Loucy (cell line): ENCODE measurements around the gene FAM229B.

Experiments used
- H2AFZ ChIP-seq: fragments of 200-600 bp; sonication (generic); 2 replicates; pipeline ENCODE4 v1.6.0; 2016; ENCODE audit warnings: antibody characterized with exemption, mild to moderate bottlenecking, low read length, moderate library complexity
- H3F3A ChIP-seq: fragments of 200-600 bp; 2 replicates; pipeline ENCODE4 v1.6.0; 2016; ENCODE audit warnings: antibody characterized with exemption, low read depth, mild to moderate bottlenecking
- H3K27me3 ChIP-seq: fragments of 200-600 bp; sonication (generic); 2 replicates; pipeline ENCODE4 v1.6.1; 2014; ENCODE audit warnings: low read length, mild to moderate bottlenecking; ENCODE audit not compliant: insufficient read depth, poor library complexity, severe bottlenecking
- H3K36me3 ChIP-seq: fragments of 200-600 bp; sonication (generic); 2 replicates; pipeline ENCODE4 v1.6.1; 2016; ENCODE audit warnings: low read length; ENCODE audit not compliant: insufficient read depth
- H3K4me1 ChIP-seq: fragments of 200-600 bp; sonication (generic); 2 replicates; pipeline ENCODE4 v1.5.1; 2014; ENCODE audit warnings: low read length, mild to moderate bottlenecking; ENCODE audit not compliant: insufficient read depth, poor library complexity, severe bottlenecking
- H3K4me2 ChIP-seq: fragments of 200-600 bp; sonication (generic); 2 replicates; pipeline ENCODE4 v1.6.0; 2014; ENCODE audit warnings: antibody characterized with exemption, low read length, low read depth, mild to moderate bottlenecking; ENCODE audit not compliant: poor library complexity, severe bottlenecking
- H3K4me3 ChIP-seq: fragments of 200-600 bp; sonication (generic); 2 replicates; pipeline ENCODE4 v1.5.1; 2014; ENCODE audit warnings: low read length, mild to moderate bottlenecking, mixed read lengths; ENCODE audit not compliant: poor library complexity, severe bottlenecking
- H3K79me2 ChIP-seq: fragments of 200-600 bp; sonication (generic); 2 replicates; pipeline ENCODE4 v1.6.1; 2014; ENCODE audit warnings: low read length; ENCODE audit not compliant: insufficient read depth
- H3K9ac ChIP-seq: fragments of 200-600 bp; sonication (generic); 2 replicates; pipeline ENCODE4 v1.6.0; 2014; ENCODE audit warnings: mild to moderate bottlenecking, low read depth, low read length, moderate library complexity; ENCODE audit not compliant: poor library complexity, severe bottlenecking
- H3K9me2 ChIP-seq: fragments of 200-600 bp; sonication (generic); replicated peaks from 2 replicates; pipeline ENCODE4 v1.6.1; 2016; ENCODE audit warnings: low read depth, low read length, mixed read lengths
- H3K9me3 ChIP-seq: fragments of 200-600 bp; sonication (generic); 2 replicates; pipeline ENCODE4 v1.6.1; 2014; ENCODE audit warnings: mild to moderate bottlenecking, antibody characterized with exemption, low read length, low read depth; ENCODE audit not compliant: insufficient read depth
- H4K20me1 ChIP-seq: fragments of 200-600 bp; sonication (generic); 2 replicates; pipeline ENCODE4 v1.6.0; 2014; ENCODE audit warnings: antibody characterized with exemption, low read length, mild to moderate bottlenecking; ENCODE audit not compliant: insufficient read depth, poor library complexity, severe bottlenecking
- CTCF ChIP-seq: fragments of 200-600 bp; sonication (generic); conservative IDR thresholded peaks from 2 replicates; pipeline ENCODE4 v1.5.1; 2014; ENCODE audit warnings: mild to moderate bottlenecking, antibody characterized with exemption, low read length
- EZH2phosphoT487 ChIP-seq: fragments of 200-600 bp; IDR thresholded peaks from 2 replicates; pipeline ENCODE4 v1.6.1; 2018; ENCODE audit warnings: antibody characterized with exemption, mild to moderate bottlenecking, moderate library complexity, borderline replicate concordance

FAM229B gene

GRCh38 chr6:112058243-112059032, 29.0 kb upstream of the FAM229B start:
- H3K4me2 ChIP-seq, result no peak overlapping the region
- H4K20me1 ChIP-seq, result no peaks in the 10 kb centered on the region
- TF ChIP-seq CTCF (no peak), EZH2phosphoT487 (no peak)

GRCh38 chr6:112061605-112062004, 25.8 kb upstream of the FAM229B start:
- no peak overlapping the region for H3K9ac ChIP-seq
- no peak for TF ChIP-seq EZH2phosphoT487
- H3F3A ChIP-seq, result no peaks in the 10 kb centered on the region
- H3K4me3 ChIP-seq, result no peak overlapping the region
- H4K20me1 ChIP-seq, result no peaks in the 10 kb centered on the region
- H3K4me2 ChIP-seq, result no peak overlapping the region
- no peaks in the 10 kb centered on the region for H3K36me3 ChIP-seq
- H3K27me3 ChIP-seq, result no peaks in the 10 kb centered on the region
- no peaks in the 10 kb centered on the region for H3K4me1 ChIP-seq
- H3K79me2 ChIP-seq, result no peaks in the 10 kb centered on the region
- no peak overlapping the region for H2AFZ ChIP-seq
- H3K9me3 ChIP-seq, result no peaks in the 10 kb centered on the region
- H3K9me2 ChIP-seq, result no peaks in the 10 kb centered on the region

More at GRCh38 chr6:112058243-112059032, 29.0 kb upstream of the FAM229B start:
- Histone ChIP-seq H3K9me3 (no peaks in the 10 kb centered on the region), H3K9ac (no peak overlapping the region), H3K27me3 (no peaks in the 10 kb centered on the region), H3K79me2 (no peaks in the 10 kb centered on the region), H3K9me2 (no peaks in the 10 kb centered on the region), H3K4me3 (no peak overlapping the region), H2AFZ (no peak overlapping the region), H3K4me1 (no peaks in the 10 kb centered on the region), H3K36me3 (no peaks in the 10 kb centered on the region), H3F3A (no peaks in the 10 kb centered on the region)

GRCh38 chr6:112062966-112063365, 24.4 kb upstream of the FAM229B start:
- Histone ChIP-seq H3K4me1 (no peaks in the 10 kb centered on the region), H3K36me3 (no peaks in the 10 kb centered on the region), H3K9ac (no peak overlapping the region), H3K79me2 (no peaks in the 10 kb centered on the region), H3F3A (no peaks in the 10 kb centered on the region), H3K9me3 (no peaks in the 10 kb centered on the region), H2AFZ (no peak overlapping the region), H3K4me2 (no peak overlapping the region), H3K9me2 (no peaks in the 10 kb centered on the region), H3K27me3 (no peaks in the 10 kb centered on the region), H4K20me1 (no peaks in the 10 kb centered on the region), H3K4me3 (no peak overlapping the region)
- TF ChIP-seq CTCF, result no peak
- no peak for TF ChIP-seq EZH2phosphoT487
